Right ventricle myocardium superior (tissue), 1 donor: Measurements from ENCODE around the gene BCR. TPM values are rescaled to one million over a fixed set of nuclear protein-coding genes. Genes with fewer than 3 reads are reported as not detected.

Experiments used
- ATAC-seq: fragments of 200-7000 bp; cut with Tn5 transposase; one replicate; pipeline ENCODE4 v1.9.1; 2020; ENCODE audit warnings: mild to moderate bottlenecking; ENCODE audit not compliant: poor library complexity
- DNase-seq: peaks from one replicate; pipeline ENCODE4 v3.0.0-alpha.2; 2020
- intact Hi-C: fragments of 100-400 bp; cut with DNase I; formaldehyde crosslinking; loops from one replicate; pipeline ENCODE4 v1.11.2; 2022
- total RNA-seq: library from RNA; stranded (reverse); fragmentation: NEBNext Ultra II Directional; extraction: Animal tissue kit (Norgen Biotek cat#: 25700); gene quantifications from one replicate; pipeline ENCODE4 v1.2.1, GENCODE V29; 2021
- donor health status: DM: no; HTN: yes; CAD: no; lungs with severe emphysema.

The BCR gene
- total RNA-seq, 1 donor from 2014 or later, result 28.2 TPM

DNA sequence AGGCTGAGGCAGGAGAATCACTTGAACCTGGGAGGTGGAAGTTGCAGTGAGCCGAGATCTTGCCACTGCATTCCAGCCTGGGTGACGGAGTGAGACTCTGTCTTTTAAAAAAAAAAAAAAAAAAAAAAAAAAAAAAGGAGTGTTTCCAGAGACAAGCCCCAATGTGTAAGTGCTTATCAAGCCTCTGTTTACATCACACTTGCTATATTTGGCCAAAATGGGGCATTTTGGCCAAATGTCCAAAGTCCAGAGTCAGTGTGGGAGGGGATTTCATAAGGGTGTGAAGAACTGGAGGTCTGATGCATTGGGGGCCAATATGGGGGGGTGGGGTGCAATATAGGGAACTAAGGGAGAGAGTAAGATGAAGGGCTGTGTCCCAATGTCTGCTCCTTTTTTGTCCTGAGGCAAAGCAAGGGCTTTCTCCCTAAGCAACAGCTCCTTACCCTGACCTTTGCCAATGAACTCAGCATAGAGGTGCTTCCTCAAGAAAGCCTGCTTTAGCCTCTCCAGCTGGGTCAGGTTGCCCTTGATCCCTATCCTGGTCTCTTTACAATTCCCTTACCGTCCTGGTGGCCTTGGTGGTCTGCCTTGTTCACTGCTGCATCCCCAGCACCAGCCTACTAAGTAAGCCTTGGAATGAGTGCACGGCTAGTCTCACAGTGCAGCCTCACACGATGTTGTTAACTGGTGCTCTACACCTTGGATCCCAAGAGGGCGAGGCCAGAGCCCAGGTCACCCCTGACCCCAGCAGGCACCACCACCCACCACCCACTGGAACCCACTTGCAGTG lies 14.1 kb upstream of the BCR start:
- intact Hi-C loops, result no loop called here
- ATAC-seq (no peak), DNase-seq (no peak)

DNA sequence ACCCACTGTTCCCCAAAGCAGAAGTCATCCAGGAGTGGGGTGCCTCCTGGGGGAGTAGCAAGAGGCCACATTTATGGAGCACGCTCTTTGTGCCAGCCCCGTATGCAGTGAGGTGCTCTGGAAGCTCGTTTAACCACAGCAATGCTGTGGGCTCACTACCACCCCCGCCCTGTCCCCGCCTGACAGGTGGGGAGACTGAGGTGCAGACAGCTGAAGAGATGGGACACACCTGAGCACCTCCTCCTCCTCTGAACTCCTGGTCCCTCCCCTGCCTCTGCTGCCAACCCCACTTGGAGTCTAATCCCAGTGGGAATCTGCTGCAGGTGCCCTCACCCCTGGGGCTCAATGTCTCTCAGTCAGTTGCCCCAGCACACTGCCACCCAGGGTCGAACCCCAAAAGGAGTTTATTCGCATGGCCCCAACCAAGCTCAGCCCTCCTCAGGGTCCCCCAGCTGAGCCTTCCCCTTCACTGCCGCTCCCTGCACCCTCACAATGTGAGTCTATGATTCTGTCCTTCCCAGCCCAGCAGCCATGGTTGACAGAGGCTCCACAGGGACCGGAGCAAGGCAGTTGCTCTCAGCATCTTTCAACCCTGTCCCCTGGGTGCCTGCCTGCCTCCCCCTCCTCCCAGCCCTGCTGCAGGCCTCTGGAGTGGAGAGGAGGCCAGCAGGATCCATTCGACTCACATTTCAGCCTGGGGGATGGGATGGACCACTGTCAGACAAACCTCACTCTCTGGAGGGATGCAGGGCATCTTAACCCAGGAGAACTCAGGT lies 13.3 kb upstream of the BCR start:
- intact Hi-C loops, result no loop called here
- DNase-seq (no peak), ATAC-seq (no peak)

DNA sequence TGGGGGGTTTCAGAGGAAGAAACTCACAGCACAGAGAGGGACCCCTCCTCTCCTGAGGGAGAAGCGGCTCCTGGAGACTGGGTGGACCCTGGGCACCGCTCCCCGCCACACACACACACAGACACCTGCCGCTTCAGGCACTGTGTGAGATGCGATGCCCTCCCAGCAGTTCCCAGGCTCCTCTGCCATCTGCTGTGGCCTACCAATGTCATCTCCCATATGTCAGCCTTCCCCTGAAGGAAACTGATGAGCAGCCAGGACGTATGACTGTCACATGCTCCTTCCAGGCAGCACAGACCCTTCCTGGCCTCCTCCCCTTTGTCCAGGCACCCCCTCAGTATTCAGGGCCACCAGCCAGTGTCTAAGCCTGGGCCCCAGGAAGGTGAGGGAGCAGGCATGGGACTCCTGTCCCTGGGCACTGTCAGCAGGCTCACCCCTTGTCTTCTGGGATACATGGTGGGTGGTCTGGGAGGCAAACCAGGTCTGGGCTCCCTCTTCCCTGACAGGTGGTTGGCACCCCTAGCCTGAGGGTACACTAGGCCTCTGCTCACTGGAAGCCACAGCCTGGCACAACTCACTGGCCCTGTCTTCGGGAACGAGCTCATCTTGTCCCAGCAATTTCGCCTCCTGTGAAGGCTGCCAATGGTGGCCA lies 11.8 kb upstream of the BCR start:
- intact Hi-C loops, result no loop called here
- ATAC-seq (no peak), DNase-seq (no peak)

DNA sequence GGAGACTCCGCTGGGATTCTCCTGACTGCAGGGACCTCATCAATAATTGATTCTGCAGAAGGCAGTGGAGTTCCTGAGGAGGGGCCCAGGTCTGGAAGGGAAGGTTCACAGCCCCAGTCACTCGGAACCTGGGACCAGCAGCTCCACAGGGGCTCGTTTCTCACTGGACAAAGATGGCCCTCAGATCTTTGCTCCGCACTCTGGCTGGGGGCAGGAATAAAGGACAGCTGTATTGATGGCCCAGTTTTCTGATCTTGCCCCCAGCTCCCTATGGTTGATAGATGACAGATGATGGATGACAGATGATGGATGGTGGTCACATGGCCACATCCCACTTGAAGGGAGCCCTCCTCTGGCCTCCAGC lies 11.3 kb upstream of the BCR start:
- DNase-seq, result no peak
- ATAC-seq, result no peak
- intact Hi-C loops, result no loop called here

DNA sequence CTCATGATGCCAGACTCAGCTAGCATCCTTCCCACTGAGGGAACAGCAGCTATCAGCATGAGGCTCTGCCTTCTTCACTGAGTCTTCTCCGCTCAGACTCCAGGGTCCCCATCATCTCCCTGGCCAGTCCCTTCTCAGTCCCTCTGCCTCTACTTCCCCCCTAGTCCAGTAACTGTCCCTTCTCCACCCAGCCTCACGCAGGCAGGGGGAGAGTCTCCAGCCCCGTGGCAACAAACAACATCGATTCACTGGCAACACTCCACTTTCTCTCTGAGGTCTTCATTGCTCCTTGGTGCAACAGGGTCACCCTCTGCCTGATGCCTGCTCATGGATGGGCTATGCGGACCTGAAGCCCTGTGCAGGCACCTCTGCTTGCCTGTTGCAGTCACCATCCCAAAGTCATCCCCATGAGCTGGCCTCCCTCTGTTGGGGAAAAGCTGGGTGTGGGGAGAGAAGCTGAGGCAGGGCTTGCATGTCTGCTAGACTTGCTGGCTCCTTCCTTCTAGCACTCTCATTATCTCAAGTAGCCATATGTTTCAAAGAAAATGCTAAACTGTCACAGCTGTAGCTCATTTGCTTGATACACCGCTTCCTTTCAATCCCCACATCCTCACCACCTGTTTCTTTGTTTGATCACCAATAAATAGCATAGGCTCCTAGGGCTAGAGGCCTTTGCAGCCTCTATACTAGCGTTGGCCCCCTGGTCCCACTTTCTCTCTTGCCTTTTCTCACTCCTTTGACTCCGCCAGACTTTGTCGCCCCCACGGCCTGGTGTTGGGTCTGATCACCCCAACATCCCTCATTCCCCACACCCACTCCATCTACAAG lies 4.3 kb upstream of the BCR start:
- intact Hi-C loops, result loop anchor here (2.0 to 10.0 kb wide), 2 partner anchors 107 to 209 kb away; no protein-coding TSS in a partner anchor
- no peak for DNase-seq
- ATAC-seq, result no peak

DNA sequence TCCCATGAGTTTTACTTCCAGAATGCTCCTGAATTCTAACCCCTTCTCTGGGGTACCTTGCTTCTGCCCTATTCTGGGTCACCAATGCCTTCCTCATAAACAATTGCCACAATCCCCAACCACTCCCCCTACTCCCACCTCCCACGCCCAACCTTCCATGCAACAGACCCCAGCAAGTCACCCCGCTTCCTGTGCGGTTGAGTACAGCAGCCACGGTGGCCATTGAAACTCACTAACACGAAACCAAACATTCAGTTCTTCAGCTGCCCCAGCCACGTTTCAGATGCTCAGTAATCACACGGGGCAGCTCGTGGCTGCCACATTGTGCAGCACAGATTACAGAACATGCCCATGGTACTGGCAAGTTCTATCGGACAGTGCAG lies 3.7 kb upstream of the BCR start:
- no peak for ATAC-seq
- intact Hi-C loops, result loop anchor here (2.0 to 10.0 kb wide), 2 partner anchors 106 to 208 kb away; no protein-coding TSS in a partner anchor
- no peak for DNase-seq

DNA sequence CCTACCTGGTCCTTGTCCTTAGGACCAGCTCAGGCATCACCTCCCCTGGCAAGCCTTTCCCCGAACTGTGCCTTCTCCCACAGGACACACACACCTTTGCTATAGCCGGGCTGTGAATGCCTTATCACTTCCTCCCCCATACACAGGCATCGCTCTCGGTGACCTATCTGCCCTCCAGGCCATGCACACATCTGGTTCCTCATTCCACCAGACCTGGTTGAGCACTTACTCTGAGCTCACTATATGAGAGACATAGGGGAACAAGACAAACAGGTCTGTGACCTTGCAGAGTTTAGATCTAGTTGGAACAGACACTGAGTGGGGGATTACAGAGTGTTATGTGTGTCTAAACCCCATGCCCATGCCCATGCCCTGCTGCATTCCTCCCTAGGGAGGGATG lies 3.1 kb upstream of the BCR start:
- intact Hi-C loops, result loop anchor here (2.0 to 10.0 kb wide), 2 partner anchors 106 to 208 kb away; no protein-coding TSS in a partner anchor
- ATAC-seq, result no peak

DNA sequence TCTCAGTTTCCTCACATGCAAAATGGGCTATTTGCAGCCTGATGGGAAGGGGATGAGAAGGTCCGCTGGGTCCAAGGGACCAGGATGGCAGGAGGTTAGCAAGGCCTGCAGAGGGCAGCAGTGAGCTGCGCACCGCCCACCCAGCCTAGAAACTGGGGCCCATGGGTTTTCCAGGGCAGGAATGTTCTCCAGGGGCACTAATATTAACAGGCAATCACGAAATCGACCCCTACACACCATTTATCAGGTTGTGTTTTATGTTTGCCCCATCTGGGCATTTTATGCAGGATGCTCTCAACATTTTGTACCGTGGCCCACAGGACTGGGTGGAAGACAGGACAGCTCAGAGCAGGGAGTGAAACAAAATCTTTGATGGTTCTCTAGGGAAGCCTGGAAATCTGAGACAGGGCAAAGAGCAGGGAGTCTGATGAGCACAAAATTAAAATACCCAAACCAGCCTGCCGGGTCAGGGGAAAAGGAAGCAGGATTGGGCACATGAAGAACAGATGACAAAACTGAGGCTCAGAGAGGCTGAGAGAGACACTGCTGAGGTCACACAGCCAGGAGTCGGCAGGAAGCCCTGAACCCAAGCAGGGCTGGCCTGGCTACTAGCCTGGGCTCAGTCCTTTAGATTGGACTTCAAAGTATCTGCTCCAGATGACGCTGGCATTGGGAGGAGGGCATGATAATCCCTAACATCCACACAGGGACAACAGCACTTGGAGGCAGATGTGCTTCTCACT lies 1.6 kb upstream of the BCR start:
- DNase-seq, result peak; percentile 78
- ATAC-seq, result peak; percentile 72
- intact Hi-C loops, result loop anchor here (10.0 kb wide), 1 partner anchor 206 kb away; no protein-coding TSS in a partner anchor

More for the DNA sequence above, 3.1 kb upstream of the BCR start:
- no peak for DNase-seq

DNA sequence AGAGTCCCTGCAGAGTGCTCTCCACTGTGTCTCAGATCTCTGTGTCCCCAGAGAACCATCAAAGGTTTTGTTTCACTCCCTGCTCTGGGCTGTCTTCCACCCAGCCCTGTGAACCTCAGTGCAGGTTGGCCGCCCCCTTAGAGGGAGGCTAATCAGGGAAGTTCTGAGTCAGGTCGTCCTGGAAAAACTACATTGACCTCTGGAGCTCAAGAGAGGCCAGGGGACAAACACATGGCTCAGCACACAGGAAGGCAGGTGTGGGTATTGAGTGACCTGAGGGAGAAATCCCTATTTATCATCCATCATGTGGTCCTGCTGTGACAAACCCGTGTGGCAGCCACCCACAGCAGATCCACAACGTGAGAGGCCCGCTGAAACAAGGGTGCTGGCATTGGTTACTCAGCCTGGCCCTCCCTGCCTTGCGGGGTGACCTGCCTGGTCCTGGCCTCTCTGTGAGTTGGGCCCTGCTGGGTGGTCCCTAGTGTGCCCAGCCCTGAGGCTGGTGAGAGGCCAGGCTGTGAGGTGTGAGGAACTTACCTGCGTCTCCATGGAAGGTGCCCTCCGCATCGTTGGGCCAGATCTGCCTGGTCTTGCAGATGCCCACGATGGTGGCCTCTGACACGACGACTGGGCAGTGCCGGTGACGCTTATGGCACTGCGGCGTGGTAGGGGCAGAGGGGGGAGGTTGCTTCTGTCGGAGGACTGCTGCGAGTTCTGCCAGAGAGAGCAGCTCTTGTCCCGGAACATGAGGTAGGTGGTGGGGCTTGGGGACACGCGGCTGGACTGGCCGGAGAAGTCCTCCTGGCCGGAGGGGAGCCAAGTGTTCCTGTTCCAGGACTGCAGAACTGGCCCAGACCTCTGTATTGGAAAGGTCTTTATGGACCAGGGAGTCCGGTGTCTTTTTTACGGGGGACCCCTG lies 669 bp upstream of the BCR start:
- ATAC-seq (peak; percentile 33), DNase-seq (peak; percentile 62)
- intact Hi-C loops, result loop anchor here (5.0 to 10.0 kb wide), 2 partner anchors 43 to 205 kb away; no protein-coding TSS in a partner anchor

DNA sequence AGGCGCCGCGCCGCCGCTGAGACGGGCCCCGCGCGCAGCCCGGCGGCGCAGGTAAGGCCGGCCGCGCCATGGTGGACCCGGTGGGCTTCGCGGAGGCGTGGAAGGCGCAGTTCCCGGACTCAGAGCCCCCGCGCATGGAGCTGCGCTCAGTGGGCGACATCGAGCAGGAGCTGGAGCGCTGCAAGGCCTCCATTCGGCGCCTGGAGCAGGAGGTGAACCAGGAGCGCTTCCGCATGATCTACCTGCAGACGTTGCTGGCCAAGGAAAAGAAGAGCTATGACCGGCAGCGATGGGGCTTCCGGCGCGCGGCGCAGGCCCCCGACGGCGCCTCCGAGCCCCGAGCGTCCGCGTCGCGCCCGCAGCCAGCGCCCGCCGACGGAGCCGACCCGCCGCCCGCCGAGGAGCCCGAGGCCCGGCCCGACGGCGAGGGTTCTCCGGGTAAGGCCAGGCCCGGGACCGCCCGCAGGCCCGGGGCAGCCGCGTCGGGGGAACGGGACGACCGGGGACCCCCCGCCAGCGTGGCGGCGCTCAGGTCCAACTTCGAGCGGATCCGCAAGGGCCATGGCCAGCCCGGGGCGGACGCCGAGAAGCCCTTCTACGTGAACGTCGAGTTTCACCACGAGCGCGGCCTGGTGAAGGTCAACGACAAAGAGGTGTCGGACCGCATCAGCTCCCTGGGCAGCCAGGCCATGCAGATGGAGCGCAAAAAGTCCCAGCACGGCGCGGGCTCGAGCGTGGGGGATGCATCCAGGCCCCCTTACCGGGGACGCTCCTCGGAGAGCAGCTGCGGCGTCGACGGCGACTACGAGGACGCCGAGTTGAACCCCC lies 798 bp downstream of the BCR start:
- intact Hi-C loops, result loop anchor here (5.0 kb wide), 1 partner anchor 41 kb away; no protein-coding TSS in a partner anchor
- DNase-seq (peak; percentile 55), ATAC-seq (no peak)

DNA sequence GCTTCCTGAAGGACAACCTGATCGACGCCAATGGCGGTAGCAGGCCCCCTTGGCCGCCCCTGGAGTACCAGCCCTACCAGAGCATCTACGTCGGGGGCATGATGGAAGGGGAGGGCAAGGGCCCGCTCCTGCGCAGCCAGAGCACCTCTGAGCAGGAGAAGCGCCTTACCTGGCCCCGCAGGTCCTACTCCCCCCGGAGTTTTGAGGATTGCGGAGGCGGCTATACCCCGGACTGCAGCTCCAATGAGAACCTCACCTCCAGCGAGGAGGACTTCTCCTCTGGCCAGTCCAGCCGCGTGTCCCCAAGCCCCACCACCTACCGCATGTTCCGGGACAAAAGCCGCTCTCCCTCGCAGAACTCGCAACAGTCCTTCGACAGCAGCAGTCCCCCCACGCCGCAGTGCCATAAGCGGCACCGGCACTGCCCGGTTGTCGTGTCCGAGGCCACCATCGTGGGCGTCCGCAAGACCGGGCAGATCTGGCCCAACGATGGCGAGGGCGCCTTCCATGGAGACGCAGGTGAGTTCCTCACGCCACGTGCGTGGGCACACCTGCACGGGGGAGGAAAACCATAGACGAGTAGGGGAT lies 1.5 kb downstream of the BCR start:
- DNase-seq (no peak), ATAC-seq (no peak)
- intact Hi-C loops, result loop anchor here (5.0 kb wide), 1 partner anchor 40 kb away; no protein-coding TSS in a partner anchor

DNA sequence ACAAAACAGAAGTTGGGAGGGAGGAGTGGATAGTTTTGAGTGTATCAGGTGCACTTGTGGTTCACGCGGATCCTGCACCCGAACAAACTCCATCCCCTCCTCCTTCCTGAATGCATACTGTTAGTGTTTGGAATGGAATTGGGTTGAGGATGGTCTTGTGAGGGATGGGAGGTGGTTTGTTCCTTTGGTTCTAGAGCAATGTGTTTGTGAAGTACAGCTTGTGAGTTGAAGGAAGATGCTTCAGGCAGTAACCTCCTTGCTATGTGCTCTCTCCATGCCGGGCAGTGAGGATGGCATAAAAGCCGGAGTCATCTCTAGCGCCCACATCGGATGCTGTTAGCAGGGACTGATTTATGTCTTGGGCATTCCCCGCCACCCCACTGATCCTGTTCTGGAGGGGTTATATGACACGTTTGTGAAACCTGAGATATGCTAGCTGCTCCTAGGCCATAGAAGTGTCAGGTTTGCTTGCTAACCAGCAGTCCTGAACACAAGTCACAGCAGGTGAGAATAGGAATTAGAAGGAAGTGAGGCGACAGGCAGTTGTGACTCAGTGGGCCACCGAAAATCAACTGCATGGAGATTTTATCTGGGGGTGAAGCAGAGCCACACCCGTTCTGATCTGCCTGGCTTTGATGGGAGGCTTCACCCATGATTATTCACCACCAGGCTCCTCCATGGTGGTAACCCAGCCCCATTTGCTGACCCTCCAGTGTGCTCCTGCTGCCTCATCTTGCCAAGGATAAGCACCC lies 2.2 kb downstream of the BCR start:
- no peak for ATAC-seq
- intact Hi-C loops, result loop anchor here (5.0 kb wide), 1 partner anchor 40 kb away; no protein-coding TSS in a partner anchor
- DNase-seq, result no peak

DNA sequence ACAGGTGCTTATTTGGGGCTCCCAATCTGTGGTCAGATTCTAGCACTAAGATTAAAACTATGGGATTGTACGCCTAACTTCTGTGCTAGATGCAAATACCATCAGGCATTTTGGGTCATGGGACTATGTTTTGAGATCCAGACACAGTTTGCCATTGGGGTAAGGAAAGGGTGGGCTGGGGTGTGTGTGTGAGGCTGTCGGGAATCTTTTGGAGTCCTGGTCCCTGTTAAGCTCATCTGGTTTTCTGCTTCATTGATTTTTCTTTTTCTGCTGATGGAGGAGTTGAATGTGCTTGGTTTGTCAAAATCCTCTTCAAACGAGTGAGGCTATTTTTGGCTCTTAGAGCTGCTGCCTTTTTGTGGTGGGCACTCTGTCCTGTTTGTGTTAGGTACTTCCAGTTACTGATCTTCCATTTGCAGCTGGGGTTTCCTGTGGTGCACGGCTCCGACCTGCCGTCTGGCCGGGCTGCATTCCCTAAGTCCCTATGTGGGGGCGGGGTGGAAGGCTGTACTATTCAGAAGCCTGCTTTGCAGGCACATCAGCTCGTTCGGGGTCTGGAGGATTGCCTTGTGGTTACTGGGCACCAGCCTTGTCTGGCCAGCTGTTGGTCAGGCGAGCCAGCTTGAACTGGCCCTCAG lies 2.9 kb downstream of the BCR start:
- ATAC-seq, result no peak
- peak; percentile 64 for DNase-seq

DNA sequence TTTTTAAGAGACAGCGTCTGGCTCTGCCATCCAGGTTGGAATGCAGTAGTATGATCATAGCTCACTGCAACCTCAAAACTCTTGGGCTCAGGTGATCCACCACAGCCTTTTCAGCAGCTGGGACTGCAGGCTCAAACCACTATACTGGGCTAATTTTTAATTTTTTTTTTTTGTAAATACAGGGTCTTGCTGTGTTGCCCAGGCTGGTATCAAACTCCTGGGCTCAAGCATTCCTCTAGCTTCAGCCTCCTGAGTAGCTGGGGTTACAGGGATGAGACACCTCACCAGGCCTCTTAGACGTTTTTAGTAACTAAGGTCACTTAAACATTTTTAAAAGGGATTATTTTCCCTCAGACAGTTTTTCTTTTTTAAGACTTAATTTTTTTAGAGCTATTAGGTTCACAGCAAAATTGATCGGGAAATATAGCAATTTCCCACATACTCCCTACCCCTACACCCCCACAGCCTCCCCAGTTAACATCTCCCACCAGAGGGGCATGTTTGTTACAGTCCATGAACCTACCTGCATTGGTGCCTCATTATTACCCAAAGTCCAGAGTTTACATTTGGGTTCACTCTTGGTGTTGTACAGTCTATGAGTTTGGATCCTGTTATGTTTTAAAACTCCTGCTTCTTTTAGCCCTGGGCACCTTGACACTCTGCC lies 3.9 kb downstream of the BCR start:
- no peak for ATAC-seq
- intact Hi-C loops, result loop anchor here (5.0 kb wide), 1 partner anchor 38 kb away; no protein-coding TSS in a partner anchor
- no peak for DNase-seq

More for the DNA sequence above, 2.9 kb downstream of the BCR start:
- intact Hi-C loops, result loop anchor here (5.0 kb wide), 1 partner anchor 39 kb away; no protein-coding TSS in a partner anchor
